ENCODE measurements around the gene FUZ.

Gene FUZ, protein sequence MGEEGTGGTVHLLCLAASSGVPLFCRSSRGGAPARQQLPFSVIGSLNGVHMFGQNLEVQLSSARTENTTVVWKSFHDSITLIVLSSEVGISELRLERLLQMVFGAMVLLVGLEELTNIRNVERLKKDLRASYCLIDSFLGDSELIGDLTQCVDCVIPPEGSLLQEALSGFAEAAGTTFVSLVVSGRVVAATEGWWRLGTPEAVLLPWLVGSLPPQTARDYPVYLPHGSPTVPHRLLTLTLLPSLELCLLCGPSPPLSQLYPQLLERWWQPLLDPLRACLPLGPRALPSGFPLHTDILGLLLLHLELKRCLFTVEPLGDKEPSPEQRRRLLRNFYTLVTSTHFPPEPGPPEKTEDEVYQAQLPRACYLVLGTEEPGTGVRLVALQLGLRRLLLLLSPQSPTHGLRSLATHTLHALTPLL

DNA sequence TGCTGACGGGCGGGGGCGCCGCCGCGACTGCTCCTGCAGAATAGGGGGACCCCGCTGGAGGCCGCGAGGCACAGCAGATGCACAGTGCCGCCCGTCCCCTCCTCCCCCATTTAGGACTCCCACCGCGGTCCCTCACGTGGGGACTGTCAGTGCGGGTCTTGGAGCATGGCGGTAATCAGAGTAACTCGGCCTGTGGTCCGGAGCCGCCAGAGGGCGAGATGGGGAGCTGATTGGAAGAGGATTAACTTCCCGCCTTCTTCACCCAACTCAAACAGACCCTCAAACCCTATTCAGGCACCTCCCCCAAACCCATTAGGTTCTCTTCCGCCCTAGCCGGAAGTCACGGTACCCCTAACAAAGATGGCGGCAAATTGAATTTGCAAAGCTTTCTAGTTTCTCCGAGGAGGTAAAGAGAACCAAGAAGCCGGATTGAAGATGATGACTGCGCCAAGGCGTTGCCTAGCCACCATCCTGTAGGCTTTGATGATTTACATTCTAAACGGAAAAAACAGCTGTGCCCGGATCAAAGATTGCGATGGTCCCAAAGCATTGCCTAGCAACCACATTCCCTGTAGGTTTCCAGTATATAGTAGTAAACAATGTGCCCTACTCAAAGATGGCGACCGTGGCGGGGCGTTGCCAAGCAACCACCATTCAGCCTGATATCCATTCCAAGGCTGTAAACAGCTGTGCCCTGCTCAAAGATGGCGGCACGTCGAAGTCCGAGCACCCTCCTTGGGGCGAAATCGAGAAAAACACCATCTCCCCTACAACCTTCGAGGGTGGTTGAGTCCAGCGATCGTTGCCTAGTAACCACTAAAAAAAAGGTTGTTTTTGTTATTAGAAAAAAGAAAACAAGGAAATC, at the start of gene FUZ:
Gene FUZ (minus strand): TSS at position 296 of the 865 bp plus-strand sequence. CDS start 186 bp downstream, at position 110.
- peak; percentile 77 to 89 for DNase-seq (ENCODE audit: extremely low read depth in 1 of 2, low read depth in 1 of 2)

DNA sequence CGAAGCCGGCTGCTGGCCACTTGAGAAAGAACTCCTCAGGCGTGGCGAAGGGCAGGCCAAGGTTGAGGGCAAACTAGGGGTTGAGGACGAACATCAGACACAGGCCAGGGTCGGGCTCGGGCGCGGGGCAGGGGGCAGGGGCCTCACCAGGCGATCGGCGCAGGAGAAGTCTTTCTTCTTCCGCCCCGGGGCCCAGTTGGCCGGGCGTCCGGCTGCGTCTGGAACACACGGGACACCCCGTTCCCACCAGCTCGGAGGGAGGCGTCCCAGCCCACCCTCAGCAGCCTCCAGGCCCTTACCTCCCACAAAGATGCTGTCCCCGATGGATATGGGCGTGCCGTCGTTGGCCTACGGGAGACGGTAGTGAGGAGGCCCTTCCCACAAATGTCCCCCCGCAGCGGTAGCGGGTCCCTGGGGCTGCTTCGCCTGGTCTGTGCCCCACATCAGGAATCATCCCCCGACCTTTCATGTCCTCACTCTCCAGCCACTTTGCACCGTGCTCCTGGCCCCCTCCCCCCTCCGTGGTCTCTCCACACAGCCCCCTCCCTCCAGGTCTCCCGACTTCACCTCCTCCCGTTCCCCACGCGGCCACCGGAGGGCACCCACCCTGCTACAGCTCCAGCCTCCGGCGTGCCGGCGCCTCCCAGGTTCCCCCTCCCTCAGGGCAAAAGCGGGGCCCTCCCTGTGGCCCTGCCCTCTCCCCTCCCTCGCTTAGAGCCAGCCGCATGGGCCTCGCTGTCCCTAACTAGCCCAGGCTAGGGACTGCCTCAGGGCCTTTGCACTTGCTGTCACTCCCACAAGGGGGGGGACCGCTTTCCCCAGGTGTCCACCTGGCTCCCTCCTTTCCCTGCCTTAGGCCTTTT, 49.5 kb upstream of the FUZ start:
- no peak for DNase-seq (ENCODE audit: extremely low read depth in 1 of 2, low read depth in 1 of 2)

- DNase-seq (ENCODE audit: extremely low read depth in 1 of 2, low read depth in 1 of 2) = no peak
Measured at GRCh38 chr19:49861541-49862378, 48.7 kb upstream of the FUZ start.

DNA sequence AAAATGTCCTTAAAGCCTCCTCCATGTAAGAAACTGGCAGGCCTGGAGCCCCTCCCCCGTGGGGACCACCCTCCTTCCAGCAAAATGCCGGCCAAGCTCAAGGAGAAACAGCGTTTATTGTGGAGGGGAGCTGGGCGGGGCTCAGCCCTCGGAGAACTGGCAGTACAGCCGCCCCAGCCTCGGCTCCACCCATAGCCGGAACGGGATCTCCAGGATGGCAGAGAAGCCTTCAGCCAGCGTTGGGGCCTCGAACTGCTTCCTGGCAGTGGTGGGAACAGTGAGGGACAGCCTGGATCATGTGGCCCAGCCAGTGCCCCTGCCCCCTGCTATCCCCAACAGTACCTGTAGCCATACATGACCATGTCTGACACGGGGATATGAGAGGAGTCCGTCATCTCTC, 48.0 kb upstream of the FUZ start:
- no peak for DNase-seq (ENCODE audit: extremely low read depth in 1 of 2, low read depth in 1 of 2)

- no peak for DNase-seq (ENCODE audit: extremely low read depth in 1 of 2, low read depth in 1 of 2)
Measured at GRCh38 chr19:49860336-49861102, 47.4 kb upstream of the FUZ start.

DNA sequence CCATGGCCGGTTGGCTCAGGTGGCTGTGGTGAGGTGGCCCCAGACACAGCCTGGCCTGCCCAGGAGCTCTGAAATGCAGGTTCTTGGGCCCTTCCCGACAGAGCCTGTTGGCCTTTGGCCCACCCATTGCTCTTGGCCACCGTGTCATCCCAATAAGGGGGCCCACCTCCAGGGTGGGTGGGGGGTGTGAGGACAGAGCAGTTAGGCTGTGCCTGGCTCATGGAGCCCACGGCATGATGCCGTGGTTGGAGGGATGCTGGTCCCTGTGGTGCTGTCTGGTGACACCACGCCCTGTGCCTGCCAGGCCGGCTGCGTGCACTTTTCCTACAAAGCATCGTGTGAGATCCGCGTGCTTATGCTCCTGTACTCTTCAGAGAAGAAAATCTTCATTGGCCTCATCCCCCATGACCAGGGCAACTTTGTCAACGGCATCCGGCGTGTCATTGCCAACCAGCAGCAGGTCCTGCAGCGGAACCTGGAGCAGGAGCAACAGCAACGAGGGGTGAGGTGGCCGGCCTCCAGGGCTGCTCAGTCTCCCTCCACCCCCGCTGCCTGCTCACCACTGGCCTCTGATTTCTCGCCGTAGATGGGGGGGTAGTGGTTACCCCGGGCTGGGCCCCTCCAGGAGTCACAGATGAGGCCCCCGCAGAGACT, 46.7 kb upstream of the FUZ start:
- no peak for DNase-seq (ENCODE audit: extremely low read depth in 1 of 2, low read depth in 1 of 2)

- no peak for DNase-seq (ENCODE audit: extremely low read depth in 1 of 2, low read depth in 1 of 2)
Measured at GRCh38 chr19:49858088-49858985, 45.2 kb upstream of the FUZ start.

DNA sequence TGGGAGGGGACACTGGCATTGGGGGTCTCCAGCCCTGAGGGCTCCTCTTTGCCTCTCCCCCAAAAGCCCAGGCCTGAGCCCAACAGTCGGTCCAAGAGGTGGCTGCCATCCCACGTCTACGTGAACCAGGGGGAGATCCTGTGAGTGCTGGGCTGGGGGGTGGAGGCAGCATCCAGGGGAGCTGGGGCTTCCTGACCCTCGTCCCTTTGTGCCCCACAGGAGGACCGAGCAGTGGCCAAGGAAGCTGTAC, 44.7 kb upstream of the FUZ start:
- no peak for DNase-seq (ENCODE audit: extremely low read depth in 1 of 2, low read depth in 1 of 2)

GRCh38 chr19:49857061-49857837, 44.2 kb upstream of the FUZ start:
- DNase-seq (ENCODE audit: extremely low read depth in 1 of 2, low read depth in 1 of 2) = no peak

DNA sequence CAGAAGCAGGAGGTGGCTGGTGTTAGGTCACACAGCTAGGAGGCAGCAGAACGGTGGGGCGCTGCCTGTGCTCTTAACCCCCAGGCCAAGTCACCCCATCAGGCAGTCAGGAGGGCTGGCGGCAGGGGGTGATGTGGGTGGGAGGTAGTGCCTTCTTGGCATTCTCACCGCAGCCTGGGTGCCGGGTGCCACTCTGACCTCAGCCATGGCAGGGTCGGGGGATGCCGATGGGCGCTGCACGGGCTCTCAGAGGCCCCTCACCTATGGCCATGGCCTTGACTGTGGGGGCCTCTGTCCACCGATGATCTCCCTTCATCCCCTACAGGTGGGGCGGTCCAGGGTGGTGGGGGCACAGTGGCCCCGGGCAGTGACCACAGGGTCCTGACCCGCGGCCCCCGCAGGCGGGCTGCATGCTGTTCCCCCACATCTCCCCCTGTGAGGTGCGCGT, 43.5 kb upstream of the FUZ start:
- DNase-seq (ENCODE audit: extremely low read depth in 1 of 2, low read depth in 1 of 2) = no peak

- no peak for DNase-seq (ENCODE audit: extremely low read depth in 1 of 2, low read depth in 1 of 2)
Measured at GRCh38 chr19:49855676-49856573, 42.8 kb upstream of the FUZ start.

- DNase-seq (ENCODE audit: extremely low read depth in 1 of 2, low read depth in 1 of 2) = no peak
Measured at GRCh38 chr19:49855277-49855675, 42.2 kb upstream of the FUZ start.

DNA sequence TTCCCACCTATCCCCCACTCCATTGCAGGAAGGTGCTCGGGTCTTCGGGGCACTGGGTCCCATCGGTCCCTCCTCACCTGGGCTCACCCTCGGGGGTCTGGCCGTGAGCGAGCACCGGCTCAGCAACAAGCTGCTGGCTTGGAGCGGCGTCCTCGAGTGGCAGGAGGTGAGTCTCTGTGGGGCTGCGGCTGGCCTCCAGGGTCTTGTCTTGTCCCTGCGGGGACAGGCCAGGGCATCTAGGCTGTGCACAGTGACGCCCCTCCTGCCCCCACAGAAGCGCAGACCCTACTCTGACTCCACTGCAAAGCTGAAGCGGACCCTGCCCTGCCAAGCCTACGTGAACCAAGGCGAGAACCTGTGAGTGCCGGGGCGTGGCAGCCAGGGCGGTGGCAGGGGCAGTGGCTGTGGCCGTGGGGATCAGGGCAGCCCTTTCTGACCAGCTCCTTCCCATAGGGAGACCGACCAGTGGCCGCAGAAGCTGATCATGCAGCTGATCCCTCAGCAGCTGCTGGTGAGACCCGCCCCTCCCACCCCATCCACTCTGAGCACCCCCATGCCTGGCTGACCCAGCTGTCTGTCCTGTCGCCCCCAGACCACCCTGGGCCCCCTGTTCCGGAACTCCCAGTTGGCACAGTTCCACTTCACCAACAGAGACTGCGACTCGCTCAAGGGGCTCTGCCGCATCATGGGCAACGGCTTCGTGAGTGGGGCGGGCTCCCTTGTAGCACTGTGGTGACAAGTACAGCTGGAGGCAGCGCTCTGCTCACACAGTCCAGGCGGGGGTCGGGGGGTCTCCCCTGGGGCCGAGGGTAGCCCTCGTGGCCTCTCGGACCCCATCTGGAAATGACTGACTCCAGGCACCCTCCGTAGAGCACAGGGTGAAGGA, 41.5 kb upstream of the FUZ start:
- DNase-seq (ENCODE audit: extremely low read depth in 1 of 2, low read depth in 1 of 2) = no peak

- DNase-seq (ENCODE audit: extremely low read depth in 1 of 2, low read depth in 1 of 2) = no peak
Measured at GRCh38 chr19:49853852-49854377, 40.8 kb upstream of the FUZ start.

DNA sequence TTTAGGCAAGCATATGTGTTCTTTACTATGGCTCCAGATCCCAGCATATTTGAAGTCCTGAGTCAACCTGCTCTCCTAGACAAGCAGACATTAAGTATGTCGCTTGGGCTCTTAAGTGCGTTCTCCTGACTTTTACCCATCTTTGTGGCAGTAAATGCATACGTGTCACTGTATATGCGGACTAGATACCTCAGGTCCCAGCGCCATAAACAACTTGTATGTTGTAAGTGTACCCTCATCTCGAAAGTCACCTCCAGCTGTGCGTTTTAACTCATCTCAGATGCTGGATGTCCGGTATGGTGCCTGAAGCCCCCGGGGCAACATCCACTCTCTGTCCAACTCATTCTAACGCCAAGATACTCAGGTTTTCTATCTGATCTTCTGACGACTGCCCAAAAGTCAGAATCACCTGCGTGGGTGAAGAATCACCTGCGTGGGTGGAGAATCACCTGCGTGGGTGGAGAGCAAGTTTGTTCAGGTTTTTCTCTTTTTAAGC, 39.6 kb upstream of the FUZ start:
- DNase-seq (ENCODE audit: extremely low read depth in 1 of 2, low read depth in 1 of 2) = no peak
